Urothelium cell line (cell line): ENCODE data around the gene FARP2.
"Not testable (repeated sequence)": the region's sequence is repeated elsewhere in the genome, so short reads cannot be mapped to it uniquely, and the experiment has no call there.

ENCODE experiments used
- DNase-seq: peaks from one replicate; pipeline ENCODE4 v3.0.0; 2011; ENCODE audit warnings: low spot score, mixed read lengths
- FAIRE-seq: peaks from 2 replicates; lab custom pipeline; 2011; peaks lifted over from hg19 to GRCh38; lab: Jason Lieb, UNC

Gene FARP2

DNA sequence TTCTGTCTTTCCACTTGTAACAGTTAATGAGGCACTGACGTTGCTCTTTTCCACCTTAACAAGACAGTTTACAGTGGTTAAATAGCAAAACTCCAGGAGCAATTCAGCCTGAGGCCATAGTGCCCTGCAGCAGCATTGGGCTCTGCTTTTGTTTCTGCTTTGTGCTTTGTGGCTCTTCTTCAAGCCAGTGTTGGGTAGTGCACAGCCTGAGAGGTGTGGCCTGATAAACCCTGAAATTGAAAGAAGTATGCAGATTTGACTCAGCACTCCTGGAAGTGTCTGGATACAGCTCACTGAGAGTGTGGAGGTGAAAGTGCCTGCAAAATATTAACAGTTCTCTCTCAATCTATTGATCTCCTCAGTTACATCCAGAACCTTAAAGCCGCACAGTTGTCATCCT lies 89.3 kb downstream of the FARP2 start:
- FAIRE-seq (no peak), DNase-seq (no peak)

DNA sequence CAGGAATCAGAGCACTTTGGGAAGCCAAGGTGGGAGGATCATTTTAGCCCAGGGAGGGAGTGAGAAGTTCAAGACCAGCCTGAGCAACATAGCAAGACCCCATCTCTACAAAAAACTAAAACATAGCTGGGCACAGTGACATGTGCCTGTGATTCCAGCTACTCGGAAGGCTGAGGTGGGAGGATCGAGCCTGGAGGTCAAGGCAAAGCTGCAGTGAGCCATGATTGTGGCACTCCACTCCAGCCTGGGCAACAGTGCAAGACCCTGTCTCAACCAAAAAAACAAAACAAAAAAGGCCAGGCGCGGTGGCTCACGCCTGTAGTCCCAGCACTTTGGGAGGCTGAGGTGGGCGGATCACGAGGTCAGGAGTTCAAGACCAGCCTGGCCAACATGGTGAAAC lies 94.0 kb downstream of the FARP2 start:
- not testable (repeated sequence) for FAIRE-seq

DNA sequence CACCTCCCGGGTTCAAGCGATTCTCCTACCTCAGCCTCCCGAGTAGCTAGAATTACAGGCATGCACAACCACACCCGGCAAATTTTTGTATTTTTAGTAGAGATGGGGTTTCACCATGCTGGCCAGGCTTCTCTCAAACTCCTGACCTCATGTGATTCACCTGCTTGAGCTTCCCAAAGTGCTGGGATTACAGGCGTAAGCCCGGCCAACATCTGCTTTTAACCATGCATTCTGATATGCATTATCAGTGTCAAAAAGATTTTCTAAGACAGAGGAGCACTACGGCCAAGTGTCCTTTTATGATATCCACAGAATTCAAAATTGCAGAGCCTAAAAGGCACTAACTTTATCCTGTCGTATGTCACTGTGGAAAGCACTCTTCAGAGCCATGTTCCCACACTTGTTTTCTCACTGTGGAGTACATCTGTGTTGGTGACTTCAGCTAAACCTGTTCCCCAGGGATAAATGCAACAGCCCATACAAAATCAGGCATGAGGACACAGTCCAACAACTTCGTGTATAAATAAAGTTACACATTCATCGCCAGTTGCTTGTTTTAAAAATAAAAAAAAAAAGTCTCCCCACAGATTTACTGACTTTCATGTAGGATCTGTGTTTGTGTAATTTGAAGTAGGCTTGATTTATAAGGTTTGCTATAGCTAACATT lies 95.9 kb downstream of the FARP2 start:
- no peak for DNase-seq
- no peak for FAIRE-seq

More for the DNA sequence above, 94.0 kb downstream of the FARP2 start:
- DNase-seq = not testable (repeated sequence)

DNA sequence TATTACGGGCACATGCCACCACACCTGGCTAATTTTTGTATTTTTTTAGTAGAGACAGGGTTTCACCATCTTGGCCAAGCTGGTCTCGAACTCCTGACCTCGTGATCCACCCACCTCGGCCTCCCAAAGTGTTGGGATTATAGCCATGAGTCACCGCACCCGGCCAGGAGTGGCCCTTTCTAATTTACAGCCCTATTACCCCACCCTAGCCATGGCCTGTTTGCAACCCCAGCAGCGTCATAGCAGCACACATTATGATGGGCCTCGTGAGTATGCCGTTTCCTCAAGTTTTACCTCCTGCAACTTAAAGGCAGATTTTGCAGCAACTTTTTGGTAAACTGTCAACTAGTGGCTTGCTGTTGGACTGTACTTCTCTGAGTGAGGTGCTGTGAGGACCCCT lies 97.8 kb downstream of the FARP2 start:
- not testable (repeated sequence) for FAIRE-seq, DNase-seq

DNA sequence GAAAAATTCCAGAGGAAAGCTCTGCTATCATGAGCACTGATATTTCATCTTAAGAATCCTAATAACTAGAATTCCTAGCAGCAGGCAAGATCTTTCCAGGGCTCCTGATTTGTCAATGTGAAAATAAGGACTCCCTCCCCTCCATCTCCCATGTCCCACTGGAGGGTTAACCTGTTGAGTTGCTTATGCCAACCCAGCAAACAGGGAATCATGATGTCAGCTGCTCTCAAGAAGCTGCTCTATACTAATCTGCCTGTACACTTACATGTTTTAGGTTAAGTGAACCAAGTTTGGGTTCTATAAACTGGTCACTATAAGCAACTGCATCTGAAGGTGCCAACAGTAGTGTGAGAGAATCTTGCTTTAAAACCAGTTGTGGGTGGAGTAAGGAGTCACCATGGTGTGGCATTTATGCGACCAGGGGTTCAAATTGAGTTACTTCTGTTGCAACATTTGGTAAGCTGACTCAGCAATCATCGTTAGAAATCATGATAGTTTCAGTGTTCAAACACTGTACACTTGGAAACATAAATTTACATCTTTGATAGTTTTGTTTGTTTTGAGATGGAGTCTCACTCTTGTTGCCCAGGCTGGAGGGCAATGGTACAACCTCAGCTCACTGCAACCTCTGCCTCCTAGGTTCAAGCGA lies 98.9 kb downstream of the FARP2 start:
- DNase-seq (no peak), FAIRE-seq (no peak)

DNA sequence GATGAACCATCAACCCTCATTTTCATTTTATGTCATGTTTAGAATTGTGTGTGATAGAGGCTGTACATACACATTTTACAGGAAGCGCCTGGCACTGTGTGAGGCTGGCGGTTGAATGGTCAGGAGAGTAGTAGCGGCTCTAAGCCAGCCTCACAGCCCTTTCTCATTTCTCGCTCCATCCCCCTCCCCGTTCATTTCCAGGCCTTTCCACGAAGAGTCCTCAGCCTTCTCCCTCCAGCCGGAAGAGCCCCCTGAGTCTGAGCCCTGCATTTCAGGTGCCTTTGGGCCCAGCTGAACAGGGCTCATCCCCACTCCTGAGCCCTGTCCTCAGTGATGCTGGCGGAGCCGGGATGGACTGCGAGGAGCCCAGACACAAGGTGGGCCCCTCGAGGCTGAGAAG lies 100.5 kb downstream of the FARP2 start:
- FAIRE-seq = no peak
- no peak for DNase-seq

DNA sequence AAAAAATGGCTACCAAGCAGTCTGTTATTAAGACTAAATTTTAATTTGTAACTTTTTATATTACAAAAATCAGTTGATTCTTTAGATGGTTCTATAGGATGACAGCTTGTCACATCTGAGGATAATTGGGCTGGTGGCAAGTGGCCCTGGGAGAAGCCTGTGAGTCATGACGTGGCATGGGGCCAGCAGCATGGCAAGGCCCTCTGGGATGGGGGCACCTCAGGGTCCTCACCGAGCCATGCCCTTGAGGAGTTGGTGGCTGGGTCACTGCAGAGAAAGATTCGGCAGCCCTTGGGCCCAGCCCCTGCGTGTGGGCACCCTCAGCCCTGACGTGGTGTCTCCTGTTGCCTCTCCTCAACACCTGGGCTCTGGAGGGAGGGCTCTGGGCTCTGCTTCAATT lies 102.6 kb downstream of the FARP2 start:
- FAIRE-seq = no peak
- no peak for DNase-seq

DNA sequence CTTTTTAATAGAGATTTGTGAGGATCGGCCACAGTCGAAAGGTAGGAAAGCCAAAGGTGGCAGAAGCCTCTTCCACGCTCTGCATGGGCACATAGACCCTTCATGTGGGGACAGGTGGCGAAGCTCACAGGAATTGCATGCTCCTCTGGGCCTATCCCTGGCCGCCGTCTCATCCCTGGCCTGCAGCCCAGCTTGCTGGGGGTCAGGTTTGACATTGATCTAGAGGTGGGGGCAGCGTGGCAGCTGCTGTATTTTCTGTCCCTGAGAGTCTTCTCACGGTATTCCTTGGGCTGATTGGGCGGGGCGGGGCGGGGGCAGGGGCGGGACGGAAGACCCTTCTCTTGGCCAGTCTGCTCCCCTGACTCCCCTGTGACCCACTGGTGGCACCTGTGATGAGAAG lies 103.4 kb downstream of the FARP2 start:
- DNase-seq (no peak), FAIRE-seq (no peak)

DNA sequence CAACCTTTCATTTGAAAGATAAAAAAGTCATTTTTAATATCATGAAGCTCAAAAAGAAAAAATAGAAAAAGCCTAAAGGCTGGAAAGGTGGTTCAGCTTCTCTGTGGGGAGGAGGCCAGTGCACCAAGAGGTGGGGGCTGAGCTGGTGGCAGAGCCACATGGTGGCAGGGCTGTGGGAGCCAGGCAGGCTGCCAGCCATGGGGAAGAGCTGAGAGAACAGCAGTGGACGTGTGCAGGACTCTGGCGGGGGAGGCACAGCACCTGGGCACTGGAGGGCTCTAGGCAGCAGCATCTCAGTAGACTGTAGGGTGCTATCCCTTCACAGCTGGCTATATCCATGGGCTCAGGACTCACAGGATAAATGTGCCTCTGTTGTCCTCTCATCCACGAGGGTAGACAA lies 104.5 kb downstream of the FARP2 start:
- DNase-seq (no peak), FAIRE-seq (no peak)

DNA sequence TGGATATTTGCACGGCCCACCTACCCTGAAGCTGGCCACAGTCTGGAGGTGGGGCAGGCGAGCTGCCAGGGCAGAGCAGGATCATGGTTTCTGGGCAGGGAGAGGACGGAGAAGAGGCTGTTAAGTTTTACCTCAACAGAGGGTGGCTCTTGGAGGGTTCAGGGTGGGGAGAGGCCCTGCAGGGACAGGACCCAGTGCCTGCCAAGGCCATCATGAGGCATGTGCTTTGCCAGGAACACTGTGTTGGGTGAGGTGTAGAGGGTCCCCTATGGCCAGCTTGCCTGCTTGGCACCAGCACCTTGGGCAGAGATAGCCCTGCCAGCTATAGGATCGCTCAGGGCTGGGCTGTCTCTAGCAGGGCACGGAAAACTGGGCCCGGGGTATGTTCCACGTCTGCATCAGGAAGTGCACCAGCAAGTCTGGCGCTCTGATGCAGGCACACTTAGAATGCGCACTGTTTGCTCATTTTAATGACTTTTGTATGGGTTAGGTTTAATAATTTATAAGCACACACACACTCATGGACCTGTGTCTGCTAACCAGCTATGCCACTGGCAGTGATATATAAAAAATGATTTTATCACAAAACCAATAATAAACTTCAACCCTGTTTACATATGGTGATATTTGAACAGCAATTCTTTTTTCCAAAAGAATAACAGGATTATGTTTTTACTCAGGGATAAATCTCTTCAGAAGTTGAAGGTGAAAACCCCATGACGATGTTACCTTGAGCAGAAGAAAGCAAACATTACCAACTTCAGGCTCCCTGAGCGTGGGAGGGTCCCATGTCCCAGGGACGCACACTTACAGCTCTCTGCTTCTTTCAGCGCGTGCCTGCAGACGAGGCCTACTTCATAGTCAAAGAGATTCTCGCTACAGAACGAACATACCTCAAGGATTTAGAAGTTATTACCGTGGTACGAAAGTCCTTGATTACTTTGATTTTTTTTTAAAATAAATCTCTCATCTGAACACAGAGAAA lies 105.9 kb downstream of the FARP2 start:
- DNase-seq = no peak
- FAIRE-seq = no peak

DNA sequence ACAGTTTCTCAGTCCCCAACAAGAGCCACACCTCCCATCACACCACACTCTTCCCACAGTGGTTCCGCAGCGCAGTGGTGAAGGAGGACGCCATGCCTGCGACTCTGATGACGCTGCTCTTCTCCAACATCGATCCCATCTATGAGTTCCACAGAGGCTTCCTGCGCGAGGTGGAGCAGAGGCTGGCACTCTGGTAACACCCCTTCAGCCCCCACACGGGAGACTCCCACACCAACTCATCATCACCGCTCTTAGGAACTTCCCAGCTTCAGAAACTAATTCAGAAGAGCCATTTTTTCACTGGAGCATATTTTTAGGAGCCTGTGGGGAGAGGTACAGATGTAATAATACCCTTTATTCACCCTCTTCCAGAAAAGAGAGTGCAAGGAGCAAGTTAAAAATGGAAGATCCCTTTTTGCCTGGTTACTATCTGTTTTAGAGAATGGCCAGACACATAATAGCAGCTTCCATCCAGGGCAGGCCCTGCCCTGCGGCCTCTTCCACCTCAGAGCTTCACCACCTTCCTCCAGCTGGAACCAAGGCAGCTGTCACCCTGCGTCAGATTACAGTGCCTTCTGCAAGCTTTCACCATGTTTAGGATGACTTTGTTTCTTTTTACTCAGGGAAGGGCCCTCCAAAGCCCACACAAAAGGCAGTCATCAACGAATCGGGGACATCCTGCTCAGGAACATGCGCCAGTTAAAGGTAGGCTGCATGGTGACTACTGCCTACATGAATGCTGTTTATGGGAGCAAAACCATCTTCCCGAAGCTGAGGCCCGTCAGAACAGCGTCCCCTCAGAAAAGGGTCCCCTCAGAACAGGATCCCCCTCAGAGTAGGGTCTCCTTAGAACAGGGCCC lies 107.4 kb downstream of the FARP2 start:
- DNase-seq = no peak
- FAIRE-seq = no peak

DNA sequence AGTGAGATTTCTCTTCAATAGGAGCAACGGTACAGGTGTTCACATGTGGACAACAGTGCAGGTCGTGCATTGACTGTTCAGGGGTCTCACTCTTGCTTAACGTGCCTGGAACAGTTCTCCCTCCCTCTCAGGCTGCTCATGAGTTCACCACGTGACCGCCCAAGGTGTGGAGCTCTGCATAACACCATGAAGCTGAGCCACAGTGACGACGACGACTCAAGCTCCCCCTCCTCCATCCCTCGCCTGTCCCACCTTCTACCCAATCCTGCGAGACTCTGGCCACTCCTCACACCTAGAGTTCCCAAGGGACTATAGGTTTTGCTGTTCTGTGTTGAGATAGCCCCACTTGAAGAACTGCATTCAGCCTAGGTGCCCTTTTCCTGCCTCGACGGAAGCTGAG lies 109.5 kb downstream of the FARP2 start:
- FAIRE-seq = no peak
- DNase-seq = no peak

DNA sequence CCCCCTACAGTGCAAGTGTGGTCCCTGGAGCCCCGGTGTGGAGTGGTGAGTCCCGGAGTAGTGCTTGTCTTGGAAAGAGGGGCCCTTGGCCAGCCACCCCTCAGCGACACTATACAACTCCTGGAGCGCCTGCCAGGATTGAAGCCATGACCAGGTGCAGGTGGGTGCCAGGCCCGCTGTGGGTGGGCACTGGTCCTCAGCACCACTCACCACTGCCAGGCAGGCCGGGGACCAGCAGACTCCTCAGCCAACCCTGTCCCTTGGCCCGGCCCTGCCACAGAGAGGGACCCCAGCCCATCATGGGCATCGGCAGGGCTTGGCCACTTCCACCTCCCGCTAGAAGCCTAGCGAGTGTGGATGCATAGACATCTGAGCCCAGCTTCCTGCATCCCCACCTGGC lies 110.1 kb downstream of the FARP2 start:
- FAIRE-seq (no peak), DNase-seq (no peak)

DNA sequence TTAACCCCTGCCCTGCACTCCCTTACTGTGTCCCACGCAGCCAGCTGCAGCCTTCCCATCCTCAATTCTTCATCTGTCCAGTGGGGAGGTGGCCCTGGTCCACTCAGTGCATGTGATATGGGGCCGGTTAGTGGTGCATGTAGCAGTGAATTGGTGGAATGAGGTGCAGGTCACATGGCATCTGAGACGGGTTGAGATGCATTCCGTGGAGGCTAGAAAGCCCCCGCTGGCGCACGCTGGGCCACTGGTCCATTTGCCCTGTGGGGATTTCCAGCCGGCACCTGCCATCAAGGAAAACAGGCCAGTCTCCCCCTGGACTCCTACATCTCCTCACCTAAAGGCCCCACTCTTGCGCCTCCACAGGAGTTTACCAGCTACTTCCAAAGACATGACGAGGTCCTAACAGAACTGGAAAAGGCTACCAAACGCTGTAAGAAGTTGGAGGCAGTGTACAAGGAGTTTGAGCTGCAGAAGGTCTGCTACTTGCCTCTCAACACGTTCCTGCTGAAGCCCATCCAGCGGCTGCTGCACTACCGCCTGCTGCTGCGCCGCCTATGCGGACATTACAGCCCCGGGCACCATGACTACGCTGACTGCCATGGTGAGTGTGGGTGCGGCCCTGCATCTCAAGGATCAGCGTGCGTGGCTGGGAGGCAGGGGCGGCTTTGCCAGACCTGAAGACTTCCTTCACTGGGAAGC lies 111.8 kb downstream of the FARP2 start:
- DNase-seq = no peak
- no peak for FAIRE-seq

DNA sequence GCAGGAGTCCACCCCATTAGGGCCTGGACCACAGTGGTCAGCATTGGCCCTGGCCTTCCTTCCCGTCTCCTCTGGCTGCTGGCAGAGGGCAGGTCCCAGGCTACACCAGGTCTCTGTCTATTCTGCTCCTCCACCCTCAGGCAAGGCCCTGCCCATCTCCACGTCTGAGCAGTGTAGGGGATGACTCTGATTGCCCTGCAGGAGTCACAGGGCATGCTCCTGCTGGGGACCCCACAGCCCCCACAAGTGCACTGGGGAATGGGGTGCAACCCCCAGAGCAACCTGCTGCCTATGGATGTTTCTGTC lies 112.3 kb downstream of the FARP2 start:
- FAIRE-seq = no peak

DNA sequence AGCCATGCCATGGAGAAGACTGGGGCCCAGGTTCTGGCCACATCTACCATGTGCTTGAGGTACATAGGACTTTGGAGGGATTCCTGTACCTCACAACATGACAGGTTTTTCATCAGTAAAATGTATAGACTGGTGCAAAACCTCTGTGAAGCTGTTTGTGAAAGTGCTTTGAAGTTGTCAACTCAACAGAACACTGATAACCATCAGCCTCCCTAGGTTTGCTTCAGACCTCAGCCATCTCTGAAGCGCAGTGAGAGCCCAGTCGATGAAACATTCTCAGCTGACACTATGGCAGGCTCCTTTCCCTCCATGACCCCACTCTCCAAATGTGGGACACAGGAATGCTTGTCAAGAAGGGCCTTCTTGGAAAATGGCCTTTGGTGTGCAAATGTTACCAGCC lies 113.7 kb downstream of the FARP2 start:
- DNase-seq (no peak), FAIRE-seq (no peak)

More for the DNA sequence above, 112.3 kb downstream of the FARP2 start:
- no peak for DNase-seq

DNA sequence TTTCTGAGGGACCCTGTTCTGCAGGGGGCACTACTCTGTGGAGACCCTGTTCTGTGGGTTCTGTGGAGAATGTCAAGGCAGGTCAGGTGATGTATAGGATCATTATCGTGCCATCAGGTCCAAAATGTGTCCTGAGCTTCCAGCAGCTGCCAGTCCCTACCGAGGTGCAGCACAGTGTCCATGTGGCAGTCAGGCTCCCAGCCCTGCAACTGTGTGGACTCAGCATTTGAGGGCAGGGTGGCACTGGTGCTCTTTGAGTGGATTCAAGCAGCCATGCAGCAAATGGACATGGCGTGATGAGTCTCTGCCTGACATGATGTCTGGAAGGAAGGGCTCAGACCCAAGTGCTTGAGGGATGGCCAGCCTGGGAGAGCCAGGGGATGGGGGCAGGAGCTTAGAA lies 117.3 kb downstream of the FARP2 start:
- FAIRE-seq = no peak

DNA sequence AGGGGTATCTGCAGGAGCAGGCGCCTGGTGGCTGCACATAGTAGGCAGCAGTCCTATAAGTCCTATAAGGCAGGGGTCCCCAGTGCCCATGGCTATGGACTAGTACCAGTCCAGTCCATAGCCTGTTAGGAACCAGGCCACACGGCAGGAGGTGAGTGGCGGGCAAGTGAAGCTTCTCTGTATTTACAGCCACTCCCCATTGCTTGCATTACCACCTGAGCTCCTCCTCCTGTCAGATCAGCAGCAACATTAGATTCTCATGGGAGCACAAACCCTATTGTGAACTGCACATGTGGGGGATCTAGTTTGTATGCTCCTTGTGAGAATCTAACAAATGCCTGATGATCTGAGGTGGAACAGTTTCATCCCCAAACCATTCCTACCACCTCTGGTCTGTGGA lies 119.2 kb downstream of the FARP2 start:
- DNase-seq (no peak), FAIRE-seq (no peak)

More for the DNA sequence above, 117.3 kb downstream of the FARP2 start:
- DNase-seq = no peak

DNA sequence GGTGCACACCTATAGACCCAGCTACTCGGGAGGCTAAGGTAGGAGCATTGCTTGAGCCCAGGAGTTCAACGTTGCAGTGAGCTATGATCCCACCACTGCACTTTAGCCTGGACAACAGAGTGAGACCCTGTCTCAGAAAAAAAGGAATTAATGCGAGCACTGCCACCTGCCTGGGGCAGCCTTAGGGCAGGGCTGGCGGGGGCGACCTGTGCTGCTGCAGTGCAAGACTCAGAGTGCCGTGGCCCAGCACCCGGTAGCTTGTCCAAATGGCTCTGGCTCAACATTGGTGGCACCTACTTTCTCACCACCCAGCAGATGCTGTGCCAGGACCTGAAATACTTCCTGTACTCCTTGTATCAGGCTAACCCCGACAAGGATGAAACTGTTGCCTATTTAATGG lies 122.1 kb downstream of the FARP2 start:
- FAIRE-seq (no peak), DNase-seq (no peak)
